Raji (cell line): ENCODE measurements around the gene PNLIPRP1.

Experiments used
- POLR2A ChIP-seq: IDR thresholded peaks from 2 replicates; pipeline ENCODE4 v1.6.1; 2011; ENCODE audit warnings: low read depth, low read length, control low read depth; ENCODE audit not compliant: insufficient read depth

Gene PNLIPRP1

DNA sequence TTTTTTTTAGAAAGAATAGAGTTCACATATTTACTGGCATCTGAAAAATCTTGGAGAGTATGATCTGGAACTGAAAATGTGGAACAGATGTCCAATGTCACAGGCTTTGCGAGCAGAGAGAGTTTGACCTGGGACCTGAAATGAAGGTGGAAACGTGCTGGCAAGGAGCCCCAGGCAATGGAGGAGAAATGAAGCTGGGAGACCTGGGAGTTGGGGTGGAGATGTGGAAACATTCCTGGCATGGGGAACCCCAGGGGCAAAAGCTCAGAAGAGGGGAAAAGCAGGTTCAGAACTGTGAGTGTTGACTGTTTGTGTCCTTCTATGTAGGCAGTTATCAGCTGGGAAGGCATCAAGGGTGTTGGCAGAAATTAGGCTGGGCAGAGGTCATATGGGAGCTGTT, 22.7 kb downstream of the PNLIPRP1 start:
- no peak for TF ChIP-seq POLR2A

GRCh38 chr10:116614796-116615195, 24.0 kb downstream of the PNLIPRP1 start:
- TF ChIP-seq POLR2A = no peak

- TF ChIP-seq POLR2A = no peak
Observed at GRCh38 chr10:116615199-116615776, 24.5 kb downstream of the PNLIPRP1 start.

DNA sequence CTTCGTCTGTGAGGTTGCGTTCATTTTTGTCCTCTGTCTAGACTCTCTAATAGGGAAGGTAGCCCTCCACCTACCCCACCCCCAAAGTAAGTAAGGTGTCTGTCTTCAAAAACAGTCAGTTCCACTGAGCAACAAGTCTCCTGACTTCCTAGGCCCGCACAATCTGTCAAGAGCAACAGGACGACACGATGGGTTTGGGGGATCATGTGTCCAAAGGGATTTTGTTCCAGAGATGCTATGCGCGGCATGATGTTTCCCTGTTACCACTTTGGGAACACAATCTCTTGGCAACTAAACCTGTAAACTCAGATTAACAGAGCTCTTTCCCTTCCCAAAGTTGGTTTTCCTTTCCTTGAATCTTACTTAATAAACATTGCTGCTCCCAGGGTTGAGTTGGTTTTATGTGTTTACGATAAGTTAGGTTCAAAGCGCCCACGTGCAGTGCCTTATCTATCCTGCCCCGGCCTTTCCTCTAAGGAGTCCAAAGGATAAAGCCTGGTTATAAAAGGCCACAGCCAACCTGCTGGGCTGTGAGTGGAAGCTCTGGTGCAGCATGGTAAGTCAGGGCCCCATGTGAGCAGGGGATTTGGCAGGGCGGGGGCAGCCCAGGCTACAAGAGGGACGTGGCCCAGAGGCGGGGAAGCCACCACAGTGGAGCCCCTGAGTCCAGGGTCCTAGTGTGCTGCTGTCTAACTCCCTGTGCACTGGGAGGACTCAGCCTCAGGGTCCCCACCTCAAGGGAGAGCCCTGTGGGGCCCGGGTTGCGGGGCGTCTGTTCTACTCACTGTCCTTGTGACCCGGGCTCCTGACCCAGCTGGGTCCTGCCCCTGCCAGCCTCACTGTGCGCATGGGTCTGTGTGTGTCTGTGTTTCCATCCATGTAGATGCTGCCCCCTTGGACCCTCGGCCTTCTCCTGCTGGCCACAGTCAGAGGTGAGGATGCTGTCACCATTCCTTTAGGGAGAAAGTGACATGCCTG, 30.0 kb downstream of the PNLIPRP1 start, which contains the start of gene PNLIPRP2:
PNLIPRP2 (plus strand) TSS at position 531 of the 978 bp plus-strand sequence.
- no peak for TF ChIP-seq POLR2A

DNA sequence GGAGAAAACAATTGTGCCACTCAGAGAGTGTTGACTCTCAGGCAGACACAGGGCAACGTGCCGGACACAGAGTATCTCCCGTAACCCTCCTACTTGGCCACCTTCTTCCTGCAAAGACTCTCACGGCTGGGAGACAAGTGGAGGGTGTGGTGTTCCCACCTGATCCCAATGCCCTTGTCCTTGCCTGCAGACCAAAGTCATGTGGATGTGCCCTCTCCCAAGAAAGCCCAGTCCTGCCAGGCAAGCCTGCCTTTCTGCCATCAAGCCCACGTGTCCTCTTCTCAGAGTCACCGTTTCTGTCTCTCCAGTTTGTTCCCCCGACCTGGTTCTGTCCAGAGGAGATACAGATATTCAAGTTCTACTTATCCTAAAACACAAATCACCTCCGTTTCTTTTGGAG, 30.7 kb downstream of the PNLIPRP1 start:
- no peak for TF ChIP-seq POLR2A

DNA sequence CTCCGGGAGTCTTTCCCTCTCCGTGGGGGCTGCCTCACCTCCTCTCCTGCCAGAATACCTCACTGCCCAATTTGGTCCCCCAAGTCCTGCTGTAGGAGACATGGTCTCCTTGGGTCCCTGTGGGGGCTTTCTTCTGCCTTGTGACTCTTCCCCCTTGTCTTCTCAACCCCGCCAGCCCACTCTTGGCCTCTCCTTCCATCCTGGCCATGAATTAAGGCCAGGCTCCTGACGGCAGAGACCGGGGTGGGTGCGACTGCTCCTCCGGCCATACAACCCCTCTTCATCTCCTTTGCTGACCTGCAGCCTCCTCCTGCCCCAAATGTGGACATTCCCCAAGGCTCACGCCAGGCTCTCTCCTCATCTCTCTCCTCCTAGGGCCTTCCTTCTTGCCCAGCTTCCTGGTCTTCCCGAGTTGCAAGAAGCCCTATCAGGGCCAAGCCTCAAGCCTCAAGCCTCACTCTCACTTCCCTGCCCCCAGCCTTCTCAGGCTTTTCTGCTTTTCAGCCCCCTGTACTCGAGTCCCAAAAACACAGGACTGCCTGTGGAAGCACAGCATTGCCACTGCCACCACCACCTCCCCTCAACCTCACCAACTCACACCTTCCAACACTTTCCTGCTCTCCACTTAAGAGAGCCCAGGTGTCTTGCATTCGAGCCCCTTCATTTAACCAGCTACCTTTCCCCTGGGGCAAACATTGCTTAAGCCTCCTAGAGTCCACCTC, 31.3 kb downstream of the PNLIPRP1 start:
- no peak for TF ChIP-seq POLR2A

- no peak for TF ChIP-seq POLR2A
Observed at GRCh38 chr10:116625845-116626244, 35.1 kb downstream of the PNLIPRP1 start.

DNA sequence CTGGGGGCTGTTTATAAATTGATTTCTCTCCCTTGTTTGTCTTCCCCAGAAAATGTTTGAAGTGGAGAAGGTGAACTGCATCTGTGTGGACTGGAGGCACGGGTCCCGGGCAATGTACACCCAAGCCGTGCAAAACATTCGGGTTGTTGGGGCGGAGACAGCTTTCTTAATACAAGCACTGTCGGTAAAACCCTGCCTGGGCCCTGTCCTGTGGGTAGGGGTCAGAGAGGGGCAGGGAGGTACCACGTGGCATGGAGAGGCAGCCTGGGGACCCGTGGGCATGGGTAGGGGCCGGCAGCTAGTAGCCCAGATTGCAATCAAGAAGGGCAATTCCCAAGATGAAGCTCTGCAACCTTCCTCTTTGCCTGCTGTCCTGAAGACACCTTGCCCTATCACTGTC, 36.1 kb downstream of the PNLIPRP1 start:
- TF ChIP-seq POLR2A = no peak

- TF ChIP-seq POLR2A = no peak
Observed at GRCh38 chr10:116627386-116627933, 36.7 kb downstream of the PNLIPRP1 start.

DNA sequence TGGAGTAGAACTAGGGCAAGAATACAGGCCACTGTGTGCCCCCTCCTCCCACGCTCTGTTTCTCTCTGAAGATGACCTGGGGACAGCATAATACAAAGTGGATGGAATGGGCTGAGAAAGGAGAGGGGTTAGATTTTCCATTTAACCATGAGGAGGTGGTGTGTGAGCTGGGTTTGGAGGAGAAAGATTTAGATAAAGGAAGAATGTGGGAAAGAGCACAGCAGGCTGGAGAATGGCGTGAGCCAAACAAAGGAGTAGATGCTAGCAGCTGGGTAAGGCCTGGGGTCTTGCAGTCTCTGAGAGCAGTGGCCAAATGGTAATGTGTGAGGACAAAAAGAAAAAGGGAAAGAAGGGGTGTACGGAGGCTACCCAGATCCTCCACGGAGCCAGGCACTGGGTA, 38.6 kb downstream of the PNLIPRP1 start:
- no peak for TF ChIP-seq POLR2A

GRCh38 chr10:116630020-116630419, 39.3 kb downstream of the PNLIPRP1 start:
- no peak for TF ChIP-seq POLR2A

GRCh38 chr10:116631871-116632295, 41.1 kb downstream of the PNLIPRP1 start:
- no peak for TF ChIP-seq POLR2A

- no peak for TF ChIP-seq POLR2A
Observed at GRCh38 chr10:116632596-116633215, 41.9 kb downstream of the PNLIPRP1 start.

DNA sequence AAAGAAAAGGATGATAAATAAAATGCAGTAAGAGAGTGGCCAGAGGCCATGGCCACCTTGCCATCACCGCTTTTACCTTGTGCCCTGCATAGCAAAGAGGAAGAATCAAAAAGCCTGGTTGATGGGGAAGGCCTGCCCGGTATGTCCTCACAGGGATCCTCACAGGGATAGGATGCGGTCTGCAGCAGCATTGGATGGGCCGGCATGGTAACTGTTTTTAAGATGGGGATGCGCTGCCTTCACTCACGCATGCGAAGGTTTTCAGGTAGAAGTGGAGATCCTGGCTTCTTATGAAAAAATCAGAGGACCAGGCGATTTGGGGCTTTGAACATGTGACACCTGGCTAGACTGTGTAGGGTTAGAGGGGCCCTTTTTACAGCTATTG, 42.4 kb downstream of the PNLIPRP1 start:
- TF ChIP-seq POLR2A = no peak

- TF ChIP-seq POLR2A = no peak
Observed at GRCh38 chr10:116634126-116634975, 43.6 kb downstream of the PNLIPRP1 start.

DNA sequence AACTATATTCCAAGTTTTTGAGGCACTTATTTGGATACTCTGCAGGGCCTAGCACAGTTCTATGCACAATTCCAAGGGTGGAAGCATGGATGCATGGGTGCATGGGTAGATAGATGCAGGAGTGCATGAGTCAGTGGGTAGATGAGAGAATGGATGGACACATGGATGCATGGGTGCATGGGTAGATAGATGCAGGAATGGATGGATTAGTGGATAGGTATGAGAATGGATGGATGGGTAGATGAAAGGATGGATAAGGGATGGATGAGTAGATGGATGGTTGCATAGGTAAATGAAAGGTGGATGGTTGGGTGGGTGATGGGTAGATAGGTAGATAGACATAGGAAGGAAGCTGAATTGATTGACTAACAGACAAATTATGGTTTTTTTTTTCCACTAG, 45.6 kb downstream of the PNLIPRP1 start:
- no peak for TF ChIP-seq POLR2A
